ENCODE data around the gene MDH1B. TPM values are rescaled to one million over a fixed set of nuclear protein-coding genes. Genes with fewer than 3 reads are reported as not detected.
A peak's percentile ranks its signal among the peaks of the same experiment; 100 is the strongest.

The MDH1B gene
- polyA plus RNA-seq, 2 of the 4 experiments (the other 2 are of a cell fraction): 2.8 to 3.2 TPM

DNA sequence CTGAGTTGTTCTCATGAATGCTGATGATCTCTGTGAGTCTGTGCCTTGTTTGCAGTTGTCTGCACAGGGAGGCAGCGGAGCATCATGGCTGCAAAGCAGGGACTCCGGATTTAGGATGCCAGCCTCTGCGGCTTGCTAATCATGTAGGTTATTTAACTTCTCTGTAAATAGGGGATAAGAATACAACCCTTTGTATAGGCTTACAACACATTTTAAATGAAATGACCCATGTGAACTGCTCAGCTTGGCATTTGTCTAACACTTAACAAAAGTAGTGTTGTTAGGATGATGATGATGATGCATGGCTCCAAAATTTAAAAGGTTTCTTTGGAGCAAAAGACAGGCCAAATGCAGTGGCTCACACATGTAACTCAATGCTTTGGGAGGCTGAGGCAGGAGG, 66.3 kb downstream of the MDH1B start (continued):
- TF ChIP-seq, protein P1, sequence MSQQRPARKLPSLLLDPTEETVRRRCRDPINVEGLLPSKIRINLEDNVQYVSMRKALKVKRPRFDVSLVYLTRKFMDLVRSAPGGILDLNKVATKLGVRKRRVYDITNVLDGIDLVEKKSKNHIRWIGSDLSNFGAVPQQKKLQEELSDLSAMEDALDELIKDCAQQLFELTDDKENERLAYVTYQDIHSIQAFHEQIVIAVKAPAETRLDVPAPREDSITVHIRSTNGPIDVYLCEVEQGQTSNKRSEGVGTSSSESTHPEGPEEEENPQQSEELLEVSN (IDR thresholded peaks at IDR 0.05; ENCODE audit: borderline replicate concordance, low read depth): no peak
- TF ChIP-seq HEYL (CRISPR knock-in tag; IDR thresholded peaks at IDR 0.05) (no peak), NR3C1 (IDR thresholded peaks at IDR 0.05) (no peak), ZNF302 (CRISPR knock-in tag; IDR thresholded peaks at IDR 0.05) (no peak)

DNA sequence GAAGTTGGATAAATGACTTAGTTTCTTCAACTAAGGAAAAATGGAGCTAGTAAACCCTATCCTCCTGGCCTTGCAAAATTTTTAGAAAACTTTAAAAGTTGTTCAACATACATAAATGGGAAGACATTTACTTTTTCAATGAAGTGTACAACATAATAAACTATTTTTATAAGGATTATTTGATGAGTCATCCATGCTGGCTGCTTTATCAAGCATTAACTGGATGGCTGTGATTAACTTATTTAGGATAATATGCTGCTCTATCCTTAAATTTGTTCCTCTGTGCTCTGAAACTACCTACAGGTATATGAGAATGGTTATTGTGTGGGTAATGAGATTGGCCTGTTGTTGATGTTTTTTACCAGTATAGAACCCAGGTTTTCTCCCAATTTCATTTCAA, 68.2 kb downstream of the MDH1B start:
- POLR2A ChIA-PET: no interaction called here
- no peak for ATAC-seq
- no peaks in the 10 kb centered on the region for H3K9me3 ChIP-seq
- FAIRE-seq: no peak
- H3K4me2 ChIP-seq: no peak overlapping the region
- H3K27ac ChIP-seq: no peak overlapping the region
- no peak for TF ChIP-seq FOSL2 (IDR thresholded peaks at IDR 0.05)
- TF ChIP-seq FOSL2 (CRISPR knock-in tag; IDR thresholded peaks at IDR 0.05): peak; percentile 51
- TF ChIP-seq, protein P2, sequence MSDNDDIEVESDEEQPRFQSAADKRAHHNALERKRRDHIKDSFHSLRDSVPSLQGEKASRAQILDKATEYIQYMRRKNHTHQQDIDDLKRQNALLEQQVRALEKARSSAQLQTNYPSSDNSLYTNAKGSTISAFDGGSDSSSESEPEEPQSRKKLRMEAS (IDR thresholded peaks at IDR 0.05): no peak
- peak; percentile 77 for TF ChIP-seq NFE2L2 (conservative IDR thresholded peaks at IDR 0.05; ENCODE audit: low read length)
- no peak for TF ChIP-seq NR3C1 (IDR thresholded peaks at IDR 0.05)
- no peak for TF ChIP-seq ZNF302 (CRISPR knock-in tag; IDR thresholded peaks at IDR 0.05)
- TF ChIP-seq JUN (IDR thresholded peaks at IDR 0.05): no peak
- TF ChIP-seq TP53 (CRISPR knock-in tag; IDR thresholded peaks at IDR 0.05): no peak
- peak; percentile 37 for TF ChIP-seq MAFK (IDR thresholded peaks at IDR 0.05; ENCODE audit: partially characterized antibody)
- no peak for TF ChIP-seq HOXB13 (CRISPR knock-in tag; IDR thresholded peaks at IDR 0.05; ENCODE audit: low read depth)
- TF ChIP-seq, protein P3, sequence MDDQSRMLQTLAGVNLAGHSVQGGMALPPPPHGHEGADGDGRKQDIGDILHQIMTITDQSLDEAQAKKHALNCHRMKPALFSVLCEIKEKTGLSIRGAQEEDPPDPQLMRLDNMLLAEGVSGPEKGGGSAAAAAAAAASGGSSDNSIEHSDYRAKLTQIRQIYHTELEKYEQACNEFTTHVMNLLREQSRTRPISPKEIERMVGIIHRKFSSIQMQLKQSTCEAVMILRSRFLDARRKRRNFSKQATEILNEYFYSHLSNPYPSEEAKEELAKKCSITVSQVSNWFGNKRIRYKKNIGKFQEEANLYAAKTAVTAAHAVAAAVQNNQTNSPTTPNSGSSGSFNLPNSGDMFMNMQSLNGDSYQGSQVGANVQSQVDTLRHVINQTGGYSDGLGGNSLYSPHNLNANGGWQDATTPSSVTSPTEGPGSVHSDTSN (IDR thresholded peaks at IDR 0.05): no peak
- CTCF ChIA-PET: interaction anchor here (0.6 to 3.9 kb wide), 3 partner anchors 86 to 104 kb away, joined by 3 to 20 read pairs (median 5); no protein-coding TSS in a partner anchor
- DNase-seq (ENCODE audit: low read depth in 1 of 2, low spot score in 1 of 2): no peak
- H3K4me1 ChIP-seq: no peaks in the 10 kb centered on the region
- no peak overlapping the region for H3K4me3 ChIP-seq

DNA sequence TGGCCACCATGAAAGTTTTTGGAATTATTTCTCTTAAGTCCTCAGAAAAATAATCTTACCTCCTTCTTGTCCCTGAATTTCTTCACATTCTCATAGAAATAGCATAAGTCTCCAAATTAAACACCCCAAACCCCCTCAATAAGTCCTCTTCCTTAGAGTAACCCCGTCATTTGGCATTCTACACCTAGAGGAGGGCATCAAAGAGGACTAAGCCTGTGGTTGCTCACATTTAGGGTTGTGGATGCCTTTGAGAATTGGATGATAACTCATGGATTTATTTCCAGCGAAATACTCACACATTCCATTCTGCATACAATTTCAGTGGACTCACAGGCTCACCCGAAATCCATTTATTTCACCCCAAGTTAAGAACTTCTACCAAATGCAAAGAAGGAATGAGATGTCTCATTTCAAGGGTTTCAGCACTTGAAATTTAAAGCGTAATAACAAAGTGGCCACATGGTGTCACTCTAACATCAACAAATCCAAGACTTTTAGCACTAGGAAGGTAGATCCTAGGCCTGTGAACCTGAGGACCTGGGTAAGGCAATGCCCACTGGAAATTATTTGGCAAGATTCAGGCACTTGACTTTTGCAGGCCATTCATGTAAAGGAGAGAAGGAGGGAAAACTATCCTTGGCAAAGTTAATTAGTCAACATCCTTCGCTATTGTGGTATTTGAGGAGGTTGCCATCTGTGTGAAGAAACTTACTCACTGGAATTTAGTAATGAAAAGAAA, 71.6 kb downstream of the MDH1B start:
- CTCF ChIA-PET: interaction anchor here (1.1 to 3.9 kb wide), 5 partner anchors 11 to 1044 kb away, joined by 3 to 20 read pairs (median 3); no protein-coding TSS in a partner anchor
- peak; percentile 93 to 94 for ATAC-seq
- Histone ChIP-seq H3K4me3 (no peak overlapping the region), H3K9me3 (no peaks in the 10 kb centered on the region), H3K4me1 (no peaks in the 10 kb centered on the region), H3K4me2 (no peak overlapping the region), H3K27ac (no peak overlapping the region)
- 19% methylated on average over 5 of the region's 5 CpGs for WGBS (ENCODE audit: missing lambda C conversion rate)
- POLR2A ChIA-PET: no interaction called here
- DNase-seq (ENCODE audit: low read depth in 1 of 2, low spot score in 1 of 2): peak; percentile 40 to 71
- FAIRE-seq: peak; percentile 72
- TF ChIP-seq SMC3 (IDR thresholded peaks at IDR 0.05) (peak; percentile 72), RAD21 (conservative IDR thresholded peaks at IDR 0.05 in 1 of 2, IDR thresholded peaks at IDR 0.05 in 1 of 2) (peak; percentile 87 to 90), CBX2 (IDR thresholded peaks at IDR 0.05; ENCODE audit: borderline replicate concordance, low read depth) (no peak), KDM1A (IDR thresholded peaks at IDR 0.05; ENCODE audit: low read depth) (no peak), JUNB (IDR thresholded peaks at IDR 0.05) (no peak), ZC3H11A (IDR thresholded peaks at IDR 0.05) (no peak), NPAS2 (CRISPR knock-in tag; IDR thresholded peaks at IDR 0.05; ENCODE audit: borderline replicate concordance) (no peak), RFX5 (IDR thresholded peaks at IDR 0.05) (no peak), FOSB (CRISPR knock-in tag; IDR thresholded peaks at IDR 0.05) (no peak), NR3C1 (IDR thresholded peaks at IDR 0.05) (no peak), NFE2L2 (conservative IDR thresholded peaks at IDR 0.05; ENCODE audit: low read length) (no peak), FOSL2 (IDR thresholded peaks at IDR 0.05) (no peak), FOSL2 (CRISPR knock-in tag; IDR thresholded peaks at IDR 0.05) (no peak)
- TF ChIP-seq, protein P4, sequence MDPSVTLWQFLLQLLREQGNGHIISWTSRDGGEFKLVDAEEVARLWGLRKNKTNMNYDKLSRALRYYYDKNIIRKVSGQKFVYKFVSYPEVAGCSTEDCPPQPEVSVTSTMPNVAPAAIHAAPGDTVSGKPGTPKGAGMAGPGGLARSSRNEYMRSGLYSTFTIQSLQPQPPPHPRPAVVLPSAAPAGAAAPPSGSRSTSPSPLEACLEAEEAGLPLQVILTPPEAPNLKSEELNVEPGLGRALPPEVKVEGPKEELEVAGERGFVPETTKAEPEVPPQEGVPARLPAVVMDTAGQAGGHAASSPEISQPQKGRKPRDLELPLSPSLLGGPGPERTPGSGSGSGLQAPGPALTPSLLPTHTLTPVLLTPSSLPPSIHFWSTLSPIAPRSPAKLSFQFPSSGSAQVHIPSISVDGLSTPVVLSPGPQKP (IDR thresholded peaks at IDR 0.05; ENCODE audit: low read depth, low read length): no peak
- TF ChIP-seq, protein P5, sequence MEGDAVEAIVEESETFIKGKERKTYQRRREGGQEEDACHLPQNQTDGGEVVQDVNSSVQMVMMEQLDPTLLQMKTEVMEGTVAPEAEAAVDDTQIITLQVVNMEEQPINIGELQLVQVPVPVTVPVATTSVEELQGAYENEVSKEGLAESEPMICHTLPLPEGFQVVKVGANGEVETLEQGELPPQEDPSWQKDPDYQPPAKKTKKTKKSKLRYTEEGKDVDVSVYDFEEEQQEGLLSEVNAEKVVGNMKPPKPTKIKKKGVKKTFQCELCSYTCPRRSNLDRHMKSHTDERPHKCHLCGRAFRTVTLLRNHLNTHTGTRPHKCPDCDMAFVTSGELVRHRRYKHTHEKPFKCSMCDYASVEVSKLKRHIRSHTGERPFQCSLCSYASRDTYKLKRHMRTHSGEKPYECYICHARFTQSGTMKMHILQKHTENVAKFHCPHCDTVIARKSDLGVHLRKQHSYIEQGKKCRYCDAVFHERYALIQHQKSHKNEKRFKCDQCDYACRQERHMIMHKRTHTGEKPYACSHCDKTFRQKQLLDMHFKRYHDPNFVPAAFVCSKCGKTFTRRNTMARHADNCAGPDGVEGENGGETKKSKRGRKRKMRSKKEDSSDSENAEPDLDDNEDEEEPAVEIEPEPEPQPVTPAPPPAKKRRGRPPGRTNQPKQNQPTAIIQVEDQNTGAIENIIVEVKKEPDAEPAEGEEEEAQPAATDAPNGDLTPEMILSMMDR (IDR thresholded peaks at IDR 0.05): peak; percentile 79
- TF ChIP-seq, protein P6, sequence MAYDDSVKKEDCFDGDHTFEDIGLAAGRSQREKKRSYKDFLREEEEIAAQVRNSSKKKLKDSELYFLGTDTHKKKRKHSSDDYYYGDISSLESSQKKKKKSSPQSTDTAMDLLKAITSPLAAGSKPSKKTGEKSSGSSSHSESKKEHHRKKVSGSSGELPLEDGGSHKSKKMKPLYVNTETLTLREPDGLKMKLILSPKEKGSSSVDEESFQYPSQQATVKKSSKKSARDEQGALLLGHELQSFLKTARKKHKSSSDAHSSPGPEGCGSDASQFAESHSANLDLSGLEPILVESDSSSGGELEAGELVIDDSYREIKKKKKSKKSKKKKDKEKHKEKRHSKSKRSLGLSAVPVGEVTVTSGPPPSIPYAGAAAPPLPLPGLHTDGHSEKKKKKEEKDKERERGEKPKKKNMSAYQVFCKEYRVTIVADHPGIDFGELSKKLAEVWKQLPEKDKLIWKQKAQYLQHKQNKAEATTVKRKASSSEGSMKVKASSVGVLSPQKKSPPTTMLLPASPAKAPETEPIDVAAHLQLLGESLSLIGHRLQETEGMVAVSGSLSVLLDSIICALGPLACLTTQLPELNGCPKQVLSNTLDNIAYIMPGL (CRISPR knock-in tag; IDR thresholded peaks at IDR 0.05; ENCODE audit: borderline replicate concordance): no peak
- TF ChIP-seq, protein P7, sequence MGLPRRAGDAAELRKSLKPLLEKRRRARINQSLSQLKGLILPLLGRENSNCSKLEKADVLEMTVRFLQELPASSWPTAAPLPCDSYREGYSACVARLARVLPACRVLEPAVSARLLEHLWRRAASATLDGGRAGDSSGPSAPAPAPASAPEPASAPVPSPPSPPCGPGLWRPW (IDR thresholded peaks at IDR 0.05): no peak
- TF ChIP-seq, protein P8, sequence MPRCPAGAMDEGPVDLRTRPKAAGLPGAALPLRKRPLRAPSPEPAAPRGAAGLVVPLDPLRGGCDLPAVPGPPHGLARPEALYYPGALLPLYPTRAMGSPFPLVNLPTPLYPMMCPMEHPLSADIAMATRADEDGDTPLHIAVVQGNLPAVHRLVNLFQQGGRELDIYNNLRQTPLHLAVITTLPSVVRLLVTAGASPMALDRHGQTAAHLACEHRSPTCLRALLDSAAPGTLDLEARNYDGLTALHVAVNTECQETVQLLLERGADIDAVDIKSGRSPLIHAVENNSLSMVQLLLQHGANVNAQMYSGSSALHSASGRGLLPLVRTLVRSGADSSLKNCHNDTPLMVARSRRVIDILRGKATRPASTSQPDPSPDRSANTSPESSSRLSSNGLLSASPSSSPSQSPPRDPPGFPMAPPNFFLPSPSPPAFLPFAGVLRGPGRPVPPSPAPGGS (IDR thresholded peaks at IDR 0.05): no peak

Data from A549 (cell line).